Lung (tissue), 12 donors: ENCODE data around the gene GRID1. TPM values are rescaled to one million over a fixed set of nuclear protein-coding genes. Genes with fewer than 3 reads are reported as not detected.

Source experiments
- ATAC-seq: fragments of 200-7000 bp; cut with Tn5 transposase; one replicate; pipeline ENCODE4 v1.9.1; 2020; ENCODE audit warnings: moderate number of reproducible peaks; ENCODE audit not compliant: insufficient read depth, low FRiP score
- DNase-seq, 3 donors: peaks; one replicate each; pipeline ENCODE4 v3.0.0-alpha.2; 2013 to 2017
- H3K27ac ChIP-seq, 2 donors: one replicate each; pipeline ENCODE4 v1.5.1; 2013; ENCODE audit warnings: mild to moderate bottlenecking in 2 of 2, moderate library complexity in 2 of 2, control low read depth in 1 of 2, inconsistent platforms in 1 of 2, low read depth in 1 of 2, low read length in 1 of 2
- H3K27me3 ChIP-seq, 3 donors: one replicate each; pipeline ENCODE4 v1.5.1; 2013; ENCODE audit warnings: low read length in 2 of 3; ENCODE audit not compliant: control insufficient read depth in 3 of 3, insufficient read depth in 3 of 3
- H3K36me3 ChIP-seq, 4 donors: one replicate each; pipeline ENCODE4 v1.5.1; 2013; ENCODE audit warnings: low read length in 4 of 4, mild to moderate bottlenecking in 1 of 4, moderate library complexity in 1 of 4; ENCODE audit not compliant: control insufficient read depth in 4 of 4, insufficient read depth in 4 of 4
- H3K4me1 ChIP-seq, 5 donors: one replicate each; pipeline ENCODE4 v1.5.1; 2013; ENCODE audit warnings: low read length in 5 of 5, mild to moderate bottlenecking in 2 of 5, moderate library complexity in 1 of 5; ENCODE audit not compliant: control insufficient read depth in 5 of 5, insufficient read depth in 5 of 5
- H3K4me3 ChIP-seq: one replicate; pipeline ENCODE4 v1.5.1; 2013; ENCODE audit warnings: mild to moderate bottlenecking, control low read depth, moderate library complexity
- H3K9ac ChIP-seq, 2 donors: one replicate each; pipeline ENCODE4 v1.5.1; 2013; ENCODE audit warnings: low read length in 2 of 2, control low read depth in 1 of 2; ENCODE audit not compliant: insufficient read depth in 1 of 2
- H3K9me3 ChIP-seq, 4 donors: one replicate each; pipeline ENCODE4 v1.5.1; 2013; ENCODE audit warnings: low read length in 3 of 4, mild to moderate bottlenecking in 1 of 4, moderate library complexity in 1 of 4; ENCODE audit not compliant: control insufficient read depth in 4 of 4, insufficient read depth in 3 of 4
- WGBS, 2 donors: extraction: QIAGEN DNeasy Blood & Tissue Kit; methylation state at CpG; one replicate each; pipeline ENCODE4 v1.1.7; 2013; 5-methylcytosine and 5-hydroxymethylcytosine counted together
- polyA plus RNA-seq, 2 donors: library from polyadenylated mRNA; stranded (reverse); fragments of 200-250 nt; gene quantifications; one replicate each; pipeline ENCODE4 v1.2.1, GENCODE V29; 2013
- total RNA-seq, 2 donors: library from RNA; depleted of rRNA in 1 of 2; stranded (reverse); fragments of >200 nt in 1 of 2; gene quantifications; one replicate each; pipeline ENCODE4 v1.2.1, GENCODE V29; 2014 to 2021
- TF ChIP-seq, protein P1 (sequence below): IDR thresholded peaks from 2 replicates; pipeline ENCODE4 v1.5.1; 2012; ENCODE audit warnings: mild to moderate bottlenecking; ENCODE audit errors: control extremely low read depth, extremely low read depth
- donor health status: control.
- donor health status: control.
- donor health status: Bipolar disorder and iron deficiency.
- donor health status: healthy.
- donor health status: DM: yes; HTN: yes; CAD: no.

GRID1 gene
- total and polyA plus RNA-seq, 4 donors = 1.1 to 3.6 (median 2.2) TPM

DNA sequence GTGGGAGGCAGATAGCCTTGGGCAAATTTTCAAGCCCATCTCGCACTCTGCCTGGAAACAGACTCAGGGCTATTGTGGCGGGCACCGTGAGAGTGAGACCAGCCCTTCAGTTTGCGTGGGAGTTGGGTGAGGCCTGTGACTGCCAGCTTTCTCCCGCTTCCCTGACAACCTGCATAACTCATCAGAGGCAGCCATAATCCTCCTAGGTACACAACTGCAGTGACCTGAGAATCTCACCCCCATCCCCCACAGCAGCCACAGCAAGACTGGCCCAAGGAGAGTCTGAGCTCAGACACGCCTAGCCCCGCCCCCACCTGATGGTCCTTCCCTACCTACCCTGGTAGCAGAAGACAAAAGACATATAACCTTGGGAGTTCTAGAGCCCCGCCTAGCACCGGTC lies 275.4 kb downstream of the GRID1 start:
- no peak overlapping the region for H3K27ac ChIP-seq
- no peak overlapping the region for H3K9ac ChIP-seq
- TF ChIP-seq, protein P1, sequence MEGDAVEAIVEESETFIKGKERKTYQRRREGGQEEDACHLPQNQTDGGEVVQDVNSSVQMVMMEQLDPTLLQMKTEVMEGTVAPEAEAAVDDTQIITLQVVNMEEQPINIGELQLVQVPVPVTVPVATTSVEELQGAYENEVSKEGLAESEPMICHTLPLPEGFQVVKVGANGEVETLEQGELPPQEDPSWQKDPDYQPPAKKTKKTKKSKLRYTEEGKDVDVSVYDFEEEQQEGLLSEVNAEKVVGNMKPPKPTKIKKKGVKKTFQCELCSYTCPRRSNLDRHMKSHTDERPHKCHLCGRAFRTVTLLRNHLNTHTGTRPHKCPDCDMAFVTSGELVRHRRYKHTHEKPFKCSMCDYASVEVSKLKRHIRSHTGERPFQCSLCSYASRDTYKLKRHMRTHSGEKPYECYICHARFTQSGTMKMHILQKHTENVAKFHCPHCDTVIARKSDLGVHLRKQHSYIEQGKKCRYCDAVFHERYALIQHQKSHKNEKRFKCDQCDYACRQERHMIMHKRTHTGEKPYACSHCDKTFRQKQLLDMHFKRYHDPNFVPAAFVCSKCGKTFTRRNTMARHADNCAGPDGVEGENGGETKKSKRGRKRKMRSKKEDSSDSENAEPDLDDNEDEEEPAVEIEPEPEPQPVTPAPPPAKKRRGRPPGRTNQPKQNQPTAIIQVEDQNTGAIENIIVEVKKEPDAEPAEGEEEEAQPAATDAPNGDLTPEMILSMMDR = no peak
- DNase-seq (no peak), ATAC-seq (no peak)
- 88 to 93% methylated on average over 9 of the region's 9 CpGs for WGBS, 2 donors
- peaks cover 0 to 2% (median 0%) of the 10 kb centered on the region in 4 donors for H3K9me3 ChIP-seq
- H3K4me3 ChIP-seq = no peak overlapping the region
- no peaks in the 10 kb centered on the region for H3K27me3 ChIP-seq
- no peaks in the 10 kb centered on the region for H3K4me1 ChIP-seq
- H3K36me3 ChIP-seq = no peaks in the 10 kb centered on the region

DNA sequence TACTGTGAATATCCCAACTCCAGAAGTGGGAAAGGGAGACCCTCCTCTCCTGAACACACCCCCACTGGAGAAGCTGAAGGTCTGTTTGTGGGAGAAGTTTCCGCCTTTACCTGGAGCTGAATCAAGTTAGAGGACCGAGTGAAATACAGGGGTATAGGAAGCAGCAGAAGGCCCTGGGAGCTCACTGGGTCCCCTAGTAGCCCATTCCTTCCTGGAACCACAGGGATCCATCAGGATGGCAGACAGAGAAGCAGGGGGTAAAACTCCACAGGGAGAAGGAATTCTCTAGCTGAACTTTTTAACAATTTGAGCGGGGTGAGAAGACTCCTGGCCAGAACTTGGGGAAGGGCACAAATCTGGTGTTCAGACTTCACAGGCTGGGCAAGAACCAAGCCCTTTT lies 275.8 kb downstream of the GRID1 start:
- no peaks in the 10 kb centered on the region for H3K27me3 ChIP-seq
- H3K9me3 ChIP-seq = peaks cover 0 to 2% (median 0%) of the 10 kb centered on the region in 4 donors
- H3K4me1 ChIP-seq = no peaks in the 10 kb centered on the region
- H3K27ac ChIP-seq = no peak overlapping the region
- ATAC-seq = no peak
- 86 to 89% methylated on average over 3 of the region's 3 CpGs for WGBS, 2 donors
- no peak overlapping the region for H3K4me3 ChIP-seq
- no peak for DNase-seq
- H3K36me3 ChIP-seq = no peaks in the 10 kb centered on the region
- TF ChIP-seq, protein P1 = no peak
- no peak overlapping the region for H3K9ac ChIP-seq

DNA sequence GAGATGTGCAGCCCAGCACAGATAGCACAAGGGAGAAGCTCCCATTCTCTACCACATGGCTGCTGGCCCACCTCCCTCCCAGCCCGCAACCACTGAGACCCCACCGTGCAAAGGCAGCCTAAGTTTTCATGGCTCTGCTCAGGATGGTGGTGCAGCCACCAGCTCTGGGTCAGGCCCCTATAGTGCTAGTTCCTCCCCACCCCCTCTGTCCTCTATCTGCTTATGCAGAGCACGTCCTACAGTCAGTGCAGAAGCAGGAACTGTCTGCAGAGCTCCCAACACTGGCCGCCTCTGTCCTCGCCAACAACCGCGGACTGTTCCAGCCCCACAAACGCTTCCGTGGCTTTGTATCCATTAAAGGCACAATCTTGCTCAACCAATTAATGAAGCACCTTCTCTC lies 278.9 kb downstream of the GRID1 start:
- Histone ChIP-seq H3K9ac (no peak overlapping the region), H3K27ac (no peak overlapping the region), H3K4me1 (no peaks in the 10 kb centered on the region), H3K9me3 (peaks cover 0 to 4% (median 0%) of the 10 kb centered on the region in 4 donors), H3K36me3 (no peaks in the 10 kb centered on the region), H3K27me3 (no peaks in the 10 kb centered on the region), H3K4me3 (no peak overlapping the region)
- ATAC-seq (no peak), DNase-seq (peak in 1 of 3 donors; percentile 3)
- 55% methylated on average over 9 of the region's 9 CpGs for WGBS, 2 donors
- TF ChIP-seq, protein P1 = no peak

DNA sequence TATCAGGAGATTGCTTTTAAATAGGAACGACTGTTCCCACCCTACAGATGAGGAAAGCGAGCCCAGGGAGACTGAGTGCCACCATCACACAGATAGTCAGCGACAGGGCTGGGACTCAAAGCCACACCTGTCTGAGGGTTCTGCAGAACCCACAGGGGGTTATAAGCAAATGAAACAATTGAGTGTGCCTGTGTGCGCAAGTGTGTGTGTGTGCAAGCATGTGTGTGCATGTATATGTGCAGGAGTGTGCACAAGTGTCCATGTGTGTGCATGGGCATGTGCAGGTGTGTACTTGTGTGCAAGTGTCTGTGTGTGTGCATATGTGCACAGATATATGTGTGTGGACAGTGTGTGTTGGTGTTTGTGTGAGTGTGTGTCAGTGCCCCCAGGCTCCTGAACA lies 280.2 kb downstream of the GRID1 start:
- no peak overlapping the region for H3K27ac ChIP-seq
- no peaks in the 10 kb centered on the region for H3K27me3 ChIP-seq
- TF ChIP-seq, protein P1 = no peak
- WGBS, 2 donors = 92% methylated on average over 4 of the region's 4 CpGs
- H3K4me3 ChIP-seq = no peak overlapping the region
- peaks cover 0 to 4% (median 0%) of the 10 kb centered on the region in 4 donors for H3K9me3 ChIP-seq
- no peaks in the 10 kb centered on the region for H3K4me1 ChIP-seq
- H3K36me3 ChIP-seq = no peaks in the 10 kb centered on the region
- DNase-seq (no peak), ATAC-seq (no peak)
- H3K9ac ChIP-seq = no peak overlapping the region
